ENCODE results near the gene HLA-B.

GRCh38 chr6:31332637-31333602 lies 24.1 kb downstream of the HLA-B start:
- no peak for TF ChIP-seq SP1 (IDR thresholded peaks at IDR 0.05)
- no peak for TF ChIP-seq FOXA1 (IDR thresholded peaks at IDR 0.05)
- TF ChIP-seq HDGF (IDR thresholded peaks at IDR 0.05; ENCODE audit: borderline replicate concordance): no peak
- TF ChIP-seq ARNT (IDR thresholded peaks at IDR 0.05): no peak
- no peak for TF ChIP-seq ELF4 (IDR thresholded peaks at IDR 0.05)
- TF ChIP-seq BHLHE40 (IDR thresholded peaks at IDR 0.05; ENCODE audit: borderline replicate concordance): no peak
- TF ChIP-seq TARDBP (IDR thresholded peaks at IDR 0.05): no peak
- no peak for TF ChIP-seq FOXM1 (IDR thresholded peaks at IDR 0.05; ENCODE audit: borderline replicate concordance)
- TF ChIP-seq ZNF384 (IDR thresholded peaks at IDR 0.05): no peak
- TF ChIP-seq SUZ12 (IDR thresholded peaks at IDR 0.05): no peak
- TF ChIP-seq L3MBTL2 (conservative IDR thresholded peaks at IDR 0.05): no peak
- no peak for TF ChIP-seq FOXK2 (IDR thresholded peaks at IDR 0.05)
- TF ChIP-seq NFRKB (IDR thresholded peaks at IDR 0.05): no peak
- TF ChIP-seq PKNOX1 (IDR thresholded peaks at IDR 0.05): no peak
